ES-I3 (cell line): Measurements from ENCODE around the gene RBMS3.

Source experiments
- H3K36me3 ChIP-seq: 2 replicates; pipeline ENCODE4 v1.6.1; 2013; ENCODE audit warnings: mild to moderate bottlenecking, low read length, control low read depth, moderate library complexity; ENCODE audit not compliant: insufficient read depth
- H3K4me1 ChIP-seq: 2 replicates; pipeline ENCODE4 v1.6.1; 2013; ENCODE audit warnings: mild to moderate bottlenecking, control low read depth, low read length; ENCODE audit not compliant: insufficient read depth
- H3K9ac ChIP-seq: 2 replicates; pipeline ENCODE4 v1.6.1; 2013; ENCODE audit warnings: low read depth, mild to moderate bottlenecking, low read length, moderate library complexity
- H3K9me3 ChIP-seq: 2 replicates; pipeline ENCODE4 v1.6.1; 2013; ENCODE audit warnings: mild to moderate bottlenecking, low read length, moderate library complexity; ENCODE audit not compliant: control insufficient read depth, insufficient read depth

The RBMS3 gene

GRCh38 chr3:29934751-29935150 is 653.9 kb downstream of the RBMS3 start:
- no peaks in the 10 kb centered on the region for H3K36me3 ChIP-seq
- peaks cover 16% of the 10 kb centered on the region for H3K4me1 ChIP-seq
- no peaks in the 10 kb centered on the region for H3K9me3 ChIP-seq
- H3K9ac ChIP-seq = no peak overlapping the region

- H3K9me3 ChIP-seq = no peaks in the 10 kb centered on the region; the same call in 1 of the 2 replicates
- no peaks in the 10 kb centered on the region for H3K36me3 ChIP-seq
- peaks cover 16% of the 10 kb centered on the region for H3K4me1 ChIP-seq
- no peak overlapping the region for H3K9ac ChIP-seq
Observed at GRCh38 chr3:29936054-29936453, 655.2 kb downstream of the RBMS3 start.

GRCh38 chr3:29936766-29937165 is 655.9 kb downstream of the RBMS3 start:
- H3K36me3 ChIP-seq = no peaks in the 10 kb centered on the region
- H3K4me1 ChIP-seq = peaks cover 16% of the 10 kb centered on the region
- no peak overlapping the region for H3K9ac ChIP-seq
- H3K9me3 ChIP-seq = no peaks in the 10 kb centered on the region; the same call in 1 of the 2 replicates

- H3K36me3 ChIP-seq = no peaks in the 10 kb centered on the region
- no peaks in the 10 kb centered on the region; the same call in 1 of the 2 replicates for H3K9me3 ChIP-seq
- peaks cover 16% of the 10 kb centered on the region for H3K4me1 ChIP-seq
- no peak overlapping the region for H3K9ac ChIP-seq
Observed at GRCh38 chr3:29937185-29937584, 656.3 kb downstream of the RBMS3 start.

- no peaks in the 10 kb centered on the region for H3K4me1 ChIP-seq
- no peak overlapping the region for H3K9ac ChIP-seq
- no peaks in the 10 kb centered on the region; the same call in 1 of the 2 replicates for H3K9me3 ChIP-seq
- H3K36me3 ChIP-seq = no peaks in the 10 kb centered on the region
Observed at GRCh38 chr3:29940759-29941323, 660.0 kb downstream of the RBMS3 start.

GRCh38 chr3:29942297-29942696 is 661.4 kb downstream of the RBMS3 start:
- H3K9me3 ChIP-seq = no peaks in the 10 kb centered on the region; the same call in 1 of the 2 replicates
- H3K36me3 ChIP-seq = no peaks in the 10 kb centered on the region
- H3K9ac ChIP-seq = no peak overlapping the region
- no peaks in the 10 kb centered on the region for H3K4me1 ChIP-seq

GRCh38 chr3:29949131-29949530 is 668.3 kb downstream of the RBMS3 start:
- H3K9ac ChIP-seq = no peak overlapping the region
- no peaks in the 10 kb centered on the region for H3K4me1 ChIP-seq
- no peaks in the 10 kb centered on the region for H3K9me3 ChIP-seq
- H3K36me3 ChIP-seq = no peaks in the 10 kb centered on the region

- H3K36me3 ChIP-seq = no peaks in the 10 kb centered on the region
- H3K9me3 ChIP-seq = no peaks in the 10 kb centered on the region
- no peaks in the 10 kb centered on the region for H3K4me1 ChIP-seq
- H3K9ac ChIP-seq = no peak overlapping the region
Observed at GRCh38 chr3:29949940-29950616, 669.2 kb downstream of the RBMS3 start.

GRCh38 chr3:29952431-29952830 is 671.6 kb downstream of the RBMS3 start:
- no peaks in the 10 kb centered on the region for H3K4me1 ChIP-seq
- no peaks in the 10 kb centered on the region for H3K9me3 ChIP-seq
- no peak overlapping the region for H3K9ac ChIP-seq
- H3K36me3 ChIP-seq = no peaks in the 10 kb centered on the region

- Histone ChIP-seq H3K36me3 (no peaks in the 10 kb centered on the region), H3K9me3 (peaks cover 4% of the 10 kb centered on the region; the same call in 1 of the 2 replicates), H3K4me1 (no peaks in the 10 kb centered on the region), H3K9ac (no peak overlapping the region)
Observed at GRCh38 chr3:29955413-29955812, 674.5 kb downstream of the RBMS3 start.

- H3K36me3 ChIP-seq = no peaks in the 10 kb centered on the region
- peaks cover 4% of the 10 kb centered on the region; the same call in 1 of the 2 replicates for H3K9me3 ChIP-seq
- no peak overlapping the region for H3K9ac ChIP-seq
- no peaks in the 10 kb centered on the region for H3K4me1 ChIP-seq
Observed at GRCh38 chr3:29958816-29959215, 677.9 kb downstream of the RBMS3 start.

GRCh38 chr3:29971895-29972294 is 691.0 kb downstream of the RBMS3 start:
- H3K36me3 ChIP-seq = no peaks in the 10 kb centered on the region
- H3K9me3 ChIP-seq = no peaks in the 10 kb centered on the region
- no peak overlapping the region for H3K9ac ChIP-seq
- peaks cover 23% of the 10 kb centered on the region for H3K4me1 ChIP-seq

- H3K36me3 ChIP-seq = no peaks in the 10 kb centered on the region
- H3K9ac ChIP-seq = no peak overlapping the region
- H3K4me1 ChIP-seq = peaks cover 24% of the 10 kb centered on the region
- no peaks in the 10 kb centered on the region for H3K9me3 ChIP-seq
Observed at GRCh38 chr3:29972320-29972993, 691.6 kb downstream of the RBMS3 start.

- Histone ChIP-seq H3K9ac (no peak overlapping the region), H3K9me3 (no peaks in the 10 kb centered on the region), H3K36me3 (no peaks in the 10 kb centered on the region), H3K4me1 (peaks cover 24% of the 10 kb centered on the region)
Observed at GRCh38 chr3:29973763-29974162, 692.9 kb downstream of the RBMS3 start.

GRCh38 chr3:29976871-29977270 is 696.0 kb downstream of the RBMS3 start:
- Histone ChIP-seq H3K9ac (no peak overlapping the region), H3K36me3 (no peaks in the 10 kb centered on the region), H3K4me1 (peaks cover 20% of the 10 kb centered on the region), H3K9me3 (no peaks in the 10 kb centered on the region)
